RPMI7951 (cell line): Measurements from ENCODE around the gene CFD. TPM values are rescaled to one million over a fixed set of nuclear protein-coding genes. Genes with fewer than 3 reads are reported as not detected.
"Not testable (repeated sequence)": the region's sequence is repeated elsewhere in the genome, so short reads cannot be mapped to it uniquely, and the experiment has no call there.

Experiments used
- DNase-seq: peaks from one replicate; pipeline ENCODE4 v3.0.0-alpha.2; 2012; ENCODE audit warnings: low read depth
- total RNA-seq: library from RNA; depleted of rRNA; stranded (reverse); fragments of >200 nt; shearing (Covaris generic); gene quantifications from 2 replicates; pipeline ENCODE4 v1.2.3, GENCODE V29; 2014

The CFD gene
- total RNA-seq, 1 experiment from 2014 or later: 0.60 TPM

DNA sequence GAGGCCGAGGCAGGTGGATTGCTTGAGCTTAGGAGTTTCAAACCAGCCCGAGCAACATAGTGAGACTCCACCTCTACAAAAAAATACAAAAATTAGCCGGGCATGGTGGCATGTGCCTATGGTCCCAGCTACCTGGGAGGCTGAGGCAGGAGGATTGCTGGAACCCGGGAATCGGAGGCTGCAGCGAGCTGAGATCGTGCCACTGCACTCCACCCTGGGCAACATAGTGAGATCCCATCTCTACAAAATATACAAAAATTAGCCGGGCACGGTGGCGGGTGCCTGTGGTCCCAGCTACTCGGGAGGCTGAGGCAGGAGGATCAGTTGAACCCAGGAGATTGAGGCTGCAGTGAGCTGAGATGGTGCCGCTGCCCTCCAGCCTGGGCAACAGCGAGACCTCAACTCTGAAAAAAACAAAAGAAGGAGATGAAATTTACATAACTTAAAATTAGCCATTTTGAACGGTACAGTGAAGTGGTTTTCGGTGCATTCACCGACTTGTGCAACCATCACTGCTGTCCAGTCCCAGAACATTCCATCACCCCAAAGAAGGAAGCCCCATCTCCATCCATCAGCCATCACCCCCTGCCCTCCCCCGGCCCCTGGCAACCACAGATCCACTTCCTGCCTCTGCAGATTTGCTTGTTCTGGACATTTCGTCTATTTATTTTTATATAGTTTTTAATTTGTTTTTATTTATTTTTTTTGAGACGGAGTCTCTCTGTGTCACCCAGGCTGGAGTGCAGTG, 33.4 kb upstream of the CFD start:
- DNase-seq: no peak

DNA sequence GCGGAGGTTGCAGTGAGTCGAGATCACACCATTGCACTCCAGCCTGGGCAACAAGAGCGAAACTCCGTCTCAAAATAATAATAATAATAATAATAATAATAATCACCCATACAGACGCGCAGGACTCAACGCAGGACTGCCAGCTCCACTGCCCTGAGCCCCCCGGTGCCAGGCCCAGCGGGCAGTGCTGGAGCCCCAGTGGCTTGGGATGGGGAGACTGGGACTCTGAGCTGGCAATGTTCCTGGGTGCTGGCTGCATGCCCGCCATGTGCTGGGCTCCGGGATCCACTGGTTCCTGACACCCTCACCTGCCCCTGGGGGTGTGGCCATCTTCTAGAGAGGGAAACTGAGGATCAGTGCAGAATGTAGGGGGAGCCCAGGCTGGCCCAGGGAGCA, 32.2 kb upstream of the CFD start:
- DNase-seq: no peak

DNA sequence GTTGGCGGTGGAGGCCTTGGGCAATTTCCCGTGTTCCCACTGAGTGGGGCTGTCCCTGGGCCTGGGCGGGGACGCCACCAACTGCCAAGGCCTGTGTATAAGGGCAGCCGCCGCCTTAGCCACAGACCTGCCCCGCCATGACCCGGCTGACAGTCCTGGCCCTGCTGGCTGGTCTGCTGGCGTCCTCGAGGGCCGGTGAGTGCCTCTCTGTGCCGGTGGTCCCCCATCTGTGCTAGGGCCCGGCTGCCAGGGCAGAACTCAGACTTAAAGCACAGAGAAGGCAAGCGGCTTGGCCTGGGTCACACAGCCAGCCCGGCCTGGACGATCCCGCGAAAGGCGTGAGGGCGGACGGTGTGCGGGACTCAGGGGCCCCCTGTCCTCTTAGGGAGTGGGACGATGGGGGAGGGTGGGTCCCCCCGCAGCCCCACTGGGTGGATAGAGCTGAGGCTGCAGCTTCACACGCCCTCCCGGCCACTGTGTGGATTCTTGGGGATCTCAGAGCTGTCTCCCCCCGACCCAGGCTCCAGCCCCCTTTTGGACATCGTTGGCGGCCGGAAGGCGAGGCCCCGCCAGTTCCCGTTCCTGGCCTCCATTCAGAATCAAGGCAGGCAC, 31.6 kb upstream of the CFD start, which contains the start of gene AZU1:
AZU1 (plus strand) TSS at position 128 of the 612 bp plus-strand sequence; CDS start at position 138, 10 bp downstream.
- DNase-seq: no peak

DNA sequence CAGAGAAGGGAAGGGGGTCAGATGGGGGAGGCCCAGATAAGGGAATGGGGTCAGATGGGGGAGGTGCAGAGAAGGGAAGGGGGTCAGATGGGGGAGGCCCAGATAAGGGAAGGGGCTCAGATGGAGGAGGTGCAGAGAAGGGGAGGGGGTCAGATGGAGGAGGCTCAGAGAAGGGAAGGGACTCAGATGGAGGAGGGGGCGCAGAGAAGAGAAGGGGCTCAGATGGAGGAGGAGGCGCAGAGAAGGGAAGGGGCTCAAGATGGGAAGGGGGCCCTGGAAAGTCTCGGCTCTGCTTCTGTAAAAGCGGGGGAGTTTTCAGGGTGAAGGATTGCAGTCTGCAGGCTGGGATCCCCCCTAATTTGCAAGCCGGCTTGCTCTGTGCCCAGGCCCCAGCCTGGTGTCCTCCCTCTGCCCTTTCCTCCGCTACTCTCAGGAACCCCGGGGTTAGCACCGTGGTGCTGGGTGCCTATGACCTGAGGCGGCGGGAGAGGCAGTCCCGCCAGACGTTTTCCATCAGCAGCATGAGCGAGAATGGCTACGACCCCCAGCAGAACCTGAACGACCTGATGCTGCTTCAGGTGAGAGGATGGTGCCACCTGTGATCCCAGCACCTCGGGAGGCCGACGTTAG, 30.2 kb upstream of the CFD start:
- DNase-seq: no peak

DNA sequence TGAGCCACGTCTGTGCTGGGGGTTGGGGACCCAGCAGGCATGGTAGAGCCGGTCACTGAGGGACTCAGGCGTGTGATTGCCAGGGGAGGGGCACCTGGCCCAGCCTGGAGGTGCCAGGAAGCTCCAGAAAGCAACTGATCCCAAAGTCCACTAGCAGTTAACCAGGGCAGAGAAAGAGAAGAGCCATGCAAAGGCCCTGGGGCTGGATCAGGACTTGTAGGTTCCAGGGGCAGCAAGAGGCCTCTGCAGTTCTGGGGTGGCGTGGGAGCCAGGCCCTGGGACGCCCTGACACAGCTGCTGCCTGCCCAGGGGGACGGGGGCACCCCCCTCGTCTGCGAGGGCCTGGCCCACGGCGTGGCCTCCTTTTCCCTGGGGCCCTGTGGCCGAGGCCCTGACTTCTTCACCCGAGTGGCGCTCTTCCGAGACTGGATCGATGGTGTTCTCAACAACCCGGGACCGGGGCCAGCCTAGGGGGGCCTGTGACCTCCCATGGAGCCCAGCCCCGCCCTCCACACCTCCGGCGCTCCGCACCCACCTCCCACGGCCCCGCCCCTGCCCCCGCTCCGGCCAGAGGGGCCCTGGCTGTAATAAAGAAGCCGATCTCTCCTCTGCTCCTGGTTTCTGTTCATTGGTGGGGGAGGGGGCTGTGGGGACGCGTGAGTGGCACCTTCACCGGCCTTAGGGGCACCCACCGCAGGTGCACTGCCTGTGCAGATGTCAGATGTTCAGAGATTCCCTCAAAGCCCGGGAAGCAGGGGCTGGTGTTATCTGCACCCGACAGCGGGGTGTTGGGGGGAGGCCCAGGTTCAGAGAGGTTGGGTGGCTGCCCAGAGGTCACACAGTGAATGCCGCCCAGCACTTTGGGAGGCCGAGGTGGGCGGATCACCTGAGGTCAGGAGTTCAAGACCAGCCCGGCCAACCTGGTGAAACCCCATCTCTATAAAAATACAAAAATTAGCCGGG, 27.8 kb upstream of the CFD start:
- DNase-seq: no peak

DNA sequence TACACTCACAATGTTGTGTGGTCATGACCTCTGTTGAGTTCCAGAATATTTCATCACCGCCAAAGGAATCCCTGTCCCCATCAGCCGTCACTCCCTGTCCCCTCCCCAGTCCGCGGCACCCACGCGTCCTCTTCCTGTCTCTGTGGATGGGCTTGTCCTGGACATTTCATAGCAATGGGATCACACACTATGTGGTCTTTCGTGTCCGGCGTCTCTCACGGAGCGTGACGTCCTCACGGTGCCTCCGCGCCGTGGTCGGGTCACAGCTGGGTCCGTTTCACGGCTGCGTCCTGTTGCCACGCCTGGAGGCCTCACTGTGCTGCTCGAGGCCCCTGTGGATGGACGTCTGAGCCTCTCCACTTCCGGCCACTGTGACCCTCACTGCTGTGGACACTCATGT, 25.2 kb upstream of the CFD start:
- peak; percentile 34 for DNase-seq

DNA sequence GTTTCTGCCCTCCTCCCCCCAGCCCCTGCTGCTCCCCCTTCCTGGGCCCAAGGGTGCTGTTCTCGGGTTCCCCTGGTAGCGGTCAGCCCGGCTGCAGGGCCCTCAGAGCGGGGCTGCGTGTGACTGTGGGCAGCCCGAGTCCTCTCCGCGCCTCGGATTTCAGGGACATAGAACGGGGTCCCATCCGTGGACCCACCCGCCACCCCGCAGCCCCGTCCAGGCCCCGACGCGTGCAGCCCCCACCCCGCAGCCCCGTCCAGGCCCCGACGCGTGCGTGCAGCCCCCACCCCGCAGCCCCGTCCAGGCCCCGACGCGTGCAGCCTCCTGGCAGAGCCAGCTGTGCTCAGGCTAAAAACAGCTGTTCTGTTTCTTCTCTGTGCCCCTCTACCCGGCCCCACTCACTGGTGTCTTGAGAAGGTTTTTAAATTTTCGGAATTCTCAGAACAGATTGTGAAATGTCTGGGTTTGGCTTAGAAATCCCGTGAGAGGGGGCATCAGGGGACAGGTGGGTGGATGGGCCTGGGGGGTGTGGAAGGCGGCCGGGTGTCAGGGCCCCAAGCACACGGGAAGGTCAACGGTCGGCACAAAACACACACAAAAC, 24.2 kb upstream of the CFD start:
- no peak for DNase-seq

DNA sequence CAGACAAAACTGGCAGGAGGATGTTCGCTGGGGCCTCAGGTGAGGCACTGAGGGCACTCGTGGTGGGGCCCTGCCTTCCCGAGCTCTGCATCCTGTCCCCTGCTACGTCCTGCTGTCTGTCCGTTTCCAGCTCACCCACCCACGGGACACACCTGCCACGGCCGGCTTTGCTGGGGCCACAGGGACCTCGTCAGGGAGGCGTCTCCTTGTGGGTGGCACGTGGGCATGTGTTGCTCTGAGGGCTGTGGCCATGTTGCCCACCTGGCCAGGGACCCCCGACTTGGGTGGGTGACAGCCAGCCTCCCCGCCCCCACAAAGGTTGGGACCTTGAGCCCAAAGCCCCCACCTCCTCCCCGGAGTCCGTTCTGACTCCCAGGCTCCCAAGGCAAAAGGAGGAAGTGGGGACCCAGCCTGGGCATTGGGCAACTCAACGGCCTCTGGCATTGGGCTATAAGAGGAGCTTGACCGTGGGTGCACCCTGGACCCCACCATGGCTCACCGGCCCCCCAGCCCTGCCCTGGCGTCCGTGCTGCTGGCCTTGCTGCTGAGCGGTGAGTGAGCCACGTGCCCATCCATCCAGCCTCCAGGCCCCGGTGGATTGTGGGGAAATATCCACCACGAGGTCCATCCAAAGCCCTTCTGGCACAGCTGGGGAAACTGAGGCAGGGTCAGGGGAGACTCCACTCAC, 18.8 kb upstream of the CFD start, which contains the start of gene PRTN3:
PRTN3 (plus strand) TSS at position 481 of the 688 bp plus-strand sequence; CDS start at position 491, 10 bp downstream.
- no peak for DNase-seq

DNA sequence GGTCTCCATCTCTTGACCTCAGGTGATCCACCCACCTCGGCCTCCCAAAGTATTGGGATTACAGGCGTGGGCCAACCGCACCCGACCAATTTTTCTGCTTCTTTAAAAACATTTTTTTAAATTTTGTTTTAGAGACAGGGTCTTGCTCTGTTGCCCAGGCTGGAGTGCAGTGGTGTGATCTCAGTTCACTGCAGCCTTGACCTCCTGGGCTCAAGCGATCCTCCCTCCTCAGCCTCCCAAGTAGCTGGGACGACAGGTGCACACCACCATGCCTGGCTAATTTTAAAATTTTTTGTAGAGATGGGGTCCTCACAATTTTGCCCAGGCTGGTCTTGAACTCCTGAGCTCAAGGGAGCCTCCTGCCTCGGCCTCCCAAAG, 16.7 kb upstream of the CFD start:
- DNase-seq: not testable (repeated sequence)

DNA sequence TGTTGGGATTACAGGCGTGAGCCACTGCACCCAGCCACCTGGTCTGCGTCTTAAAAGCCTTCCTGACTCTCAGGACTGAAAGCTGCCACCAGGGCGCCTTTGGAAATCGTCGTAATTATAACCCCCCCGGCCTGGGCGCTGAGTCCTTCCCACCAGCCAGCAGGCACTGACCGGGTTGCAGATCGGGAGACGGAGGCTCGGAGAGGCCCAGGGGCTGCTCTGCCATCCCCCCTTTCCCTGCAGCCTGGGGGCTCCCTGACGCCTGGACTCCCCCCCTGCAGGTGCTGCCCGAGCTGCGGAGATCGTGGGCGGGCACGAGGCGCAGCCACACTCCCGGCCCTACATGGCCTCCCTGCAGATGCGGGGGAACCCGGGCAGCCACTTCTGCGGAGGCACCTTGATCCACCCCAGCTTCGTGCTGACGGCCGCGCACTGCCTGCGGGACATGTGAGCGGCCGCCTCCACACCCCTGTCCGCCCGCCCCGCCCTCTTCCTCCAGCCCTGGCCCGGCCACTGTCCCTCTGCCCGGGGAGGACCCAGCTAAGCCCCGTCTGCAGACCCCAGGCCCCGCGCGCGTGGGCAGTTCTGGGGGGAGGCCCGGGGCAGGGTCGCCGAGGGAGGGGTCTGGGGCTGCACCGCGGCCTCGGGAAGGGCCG, 16.2 kb upstream of the CFD start:
- DNase-seq: no peak

DNA sequence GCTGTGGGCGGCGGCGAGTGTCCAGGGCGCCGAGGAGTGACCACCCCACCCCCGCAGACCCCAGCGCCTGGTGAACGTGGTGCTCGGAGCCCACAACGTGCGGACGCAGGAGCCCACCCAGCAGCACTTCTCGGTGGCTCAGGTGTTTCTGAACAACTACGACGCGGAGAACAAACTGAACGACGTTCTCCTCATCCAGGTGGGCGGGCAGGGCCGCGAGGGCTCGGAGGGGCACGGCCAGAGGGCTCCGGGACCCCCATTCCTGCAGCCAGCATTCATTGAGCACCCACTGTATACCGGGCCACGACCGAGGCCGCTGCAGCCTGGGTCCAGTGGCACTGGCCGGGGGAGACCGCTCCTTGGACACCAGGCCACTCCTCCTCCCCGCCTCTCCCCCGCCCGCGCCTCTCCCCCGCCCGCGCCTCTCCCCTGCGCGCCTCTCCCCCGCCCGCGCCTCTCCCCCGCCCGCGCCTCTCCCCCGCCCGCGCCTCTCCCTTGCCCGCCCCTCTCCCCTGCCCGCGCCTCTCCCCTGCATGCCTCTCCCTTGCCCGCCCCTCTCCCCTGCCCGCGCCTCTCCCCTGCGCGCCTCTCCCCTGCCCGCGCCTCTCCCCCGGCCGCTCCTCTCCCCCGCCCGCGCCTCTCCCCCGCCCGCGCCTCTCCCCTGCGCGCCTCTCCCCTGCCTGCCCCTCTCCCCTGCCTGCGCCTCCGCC, 15.5 kb upstream of the CFD start:
- DNase-seq: no peak

DNA sequence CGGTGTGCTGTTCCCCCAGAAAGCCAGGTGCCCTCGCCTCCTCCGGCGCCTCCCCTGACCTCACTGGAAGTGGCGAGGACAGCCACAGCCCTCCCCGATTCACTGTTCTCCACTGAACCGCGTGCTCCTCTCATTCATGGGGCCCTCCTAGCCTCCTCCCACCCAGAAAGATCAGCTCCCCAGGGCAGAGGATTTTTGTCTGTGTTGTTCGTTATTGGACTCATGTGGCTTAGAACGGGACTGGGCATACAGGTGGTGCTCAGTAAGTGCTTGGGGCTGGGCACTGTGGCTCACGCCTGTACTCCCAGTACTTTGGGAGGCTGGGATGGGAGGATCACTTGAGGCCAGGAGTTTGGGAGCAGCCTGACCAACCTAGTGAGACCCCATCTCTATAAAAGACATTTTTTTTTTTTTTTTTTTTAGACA, 14.9 kb upstream of the CFD start:
- no peak for DNase-seq

DNA sequence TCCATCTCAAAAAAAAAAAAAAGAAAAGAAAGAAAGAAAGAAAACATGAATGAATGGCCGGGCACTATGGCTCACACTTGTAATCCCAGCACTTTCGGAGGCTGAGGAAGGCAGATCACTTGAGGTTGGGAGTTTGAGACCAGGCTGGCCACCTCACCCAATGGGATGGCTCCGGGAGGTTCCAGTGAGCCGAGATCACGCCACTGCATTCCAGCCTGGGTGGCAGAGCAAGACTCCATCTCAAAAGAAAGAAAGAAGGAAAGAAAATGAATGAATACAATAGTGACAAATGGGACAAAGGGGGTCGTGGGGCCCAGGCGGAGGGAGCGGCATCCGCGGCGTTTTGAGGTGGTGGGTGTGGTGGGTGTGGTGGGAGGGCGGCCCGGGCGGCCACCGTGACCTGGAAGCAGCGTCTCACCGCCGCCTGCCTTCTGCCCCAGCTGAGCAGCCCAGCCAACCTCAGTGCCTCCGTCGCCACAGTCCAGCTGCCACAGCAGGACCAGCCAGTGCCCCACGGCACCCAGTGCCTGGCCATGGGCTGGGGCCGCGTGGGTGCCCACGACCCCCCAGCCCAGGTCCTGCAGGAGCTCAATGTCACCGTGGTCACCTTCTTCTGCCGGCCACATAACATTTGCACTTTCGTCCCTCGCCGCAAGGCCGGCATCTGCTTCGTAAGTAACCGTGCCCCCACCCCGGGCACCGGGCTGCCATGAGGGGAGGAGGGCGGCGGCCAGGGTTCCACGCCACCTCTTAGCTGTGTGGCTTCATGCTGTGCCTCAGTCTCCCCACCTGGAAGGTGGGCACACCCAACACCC, 13.6 kb upstream of the CFD start:
- DNase-seq: no peak

DNA sequence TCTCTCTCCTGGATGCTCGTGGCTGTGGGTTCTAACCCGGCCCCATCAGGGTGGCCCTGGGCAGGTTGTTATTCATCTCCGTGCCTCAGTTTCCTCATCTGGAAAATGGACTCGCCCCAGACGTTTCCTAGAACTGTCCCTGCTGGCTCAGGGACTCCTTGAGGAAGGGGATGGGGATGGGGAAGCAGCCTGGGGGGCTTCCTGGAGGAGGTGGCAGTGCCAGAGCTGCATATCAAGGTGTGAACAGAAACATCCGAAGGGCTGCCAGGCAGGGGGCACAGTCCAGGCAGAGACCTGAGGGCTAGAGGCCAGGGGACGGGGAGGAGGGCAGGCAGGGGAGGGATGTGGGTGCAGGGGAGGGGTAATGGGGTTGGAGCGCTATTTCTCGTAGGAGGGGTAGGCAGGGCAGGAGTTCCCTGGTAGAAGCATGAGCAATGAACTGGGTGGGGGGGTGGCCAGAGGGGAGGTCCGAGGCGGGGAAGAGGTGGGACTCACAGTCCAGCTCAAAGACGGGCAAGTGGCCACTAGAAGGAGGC, 11.0 kb upstream of the CFD start:
- DNase-seq: no peak

DNA sequence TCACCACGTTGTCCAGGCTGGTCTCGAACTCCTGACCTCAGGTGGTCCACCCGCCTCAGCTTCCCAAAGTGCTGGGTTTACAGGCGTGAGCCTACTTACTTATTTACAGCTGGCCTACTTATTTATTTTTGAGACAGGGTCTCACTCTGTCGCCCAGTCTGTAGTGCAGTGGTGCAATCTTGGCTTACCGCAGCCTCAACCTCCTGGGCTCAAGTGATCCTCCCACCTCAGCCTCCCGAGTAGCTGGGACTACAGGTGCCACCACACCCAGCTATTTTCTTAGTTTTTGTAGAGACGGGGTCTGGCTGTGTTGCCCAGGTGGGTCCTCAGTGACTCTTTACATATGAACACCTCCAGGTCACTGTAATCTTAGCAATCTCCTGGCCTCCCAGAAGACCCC, 10.3 kb upstream of the CFD start:
- DNase-seq: not testable (repeated sequence)

DNA sequence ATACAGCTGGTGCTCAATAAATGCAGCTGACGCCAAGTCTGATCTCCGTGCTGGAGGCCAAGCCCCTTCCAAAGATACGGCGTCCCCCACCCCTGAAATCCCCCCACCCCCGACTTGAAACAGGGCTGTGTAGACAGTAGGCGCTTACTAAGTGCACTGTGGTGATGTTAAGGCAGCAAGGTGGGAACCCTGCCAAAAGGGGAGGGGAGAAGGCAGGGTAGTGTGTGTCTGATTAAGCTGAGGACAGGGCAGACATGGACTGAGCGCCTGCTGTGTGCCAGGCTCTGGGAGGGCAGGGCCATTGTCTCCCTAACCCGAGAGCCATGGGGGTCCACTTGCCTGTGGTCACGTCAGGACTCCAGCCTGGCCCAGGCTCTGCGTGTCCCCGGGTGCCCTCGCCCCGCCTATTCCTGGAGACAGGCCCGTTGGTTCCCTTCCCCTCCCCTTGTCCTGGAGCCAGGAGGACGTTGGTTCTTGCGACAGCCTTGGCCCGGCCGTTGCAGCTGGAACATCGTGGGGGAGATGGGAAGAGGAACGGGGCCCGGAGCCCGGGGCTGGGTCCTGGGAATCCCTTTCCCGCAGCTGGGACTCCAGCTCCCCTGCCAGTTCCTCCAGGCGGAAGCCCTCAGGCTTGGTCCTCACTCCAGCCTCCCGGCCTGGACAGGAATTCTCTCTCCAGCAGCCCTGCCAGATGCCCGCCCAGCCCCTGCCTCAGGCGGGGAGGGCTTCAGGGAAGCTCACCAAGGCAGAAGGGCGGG, 9.1 kb upstream of the CFD start:
- DNase-seq: peak; percentile 96

DNA sequence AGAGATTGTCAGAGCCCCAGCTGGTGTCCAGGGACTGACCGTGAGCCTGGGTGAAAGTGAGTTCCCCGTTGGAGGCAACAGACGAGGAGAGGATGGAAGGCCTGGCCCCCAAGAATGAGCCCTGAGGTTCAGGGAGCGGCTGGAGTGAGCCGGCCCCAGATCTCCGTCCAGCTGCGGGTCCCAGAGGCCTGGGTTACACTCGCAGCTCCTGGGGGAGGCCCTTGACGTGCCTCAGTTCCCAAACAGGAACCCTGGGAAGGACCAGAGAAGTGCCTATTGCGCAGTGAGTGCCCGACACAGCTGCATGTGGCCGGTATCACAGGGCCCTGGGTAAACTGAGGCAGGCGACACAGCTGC, 8.5 kb upstream of the CFD start:
- no peak for DNase-seq
